ENCODE results near the gene GPR32.
"Not testable (repeated sequence)": the region's sequence is repeated elsewhere in the genome, so short reads cannot be mapped to it uniquely, and the experiment has no call there.

Gene GPR32

GRCh38 chr19:50780753-50781435 lies 10.6 kb downstream of the GPR32 start:
- no peak for DNase-seq (ENCODE audit: low read depth in 2 of 2)

GRCh38 chr19:50783848-50784152 lies 13.5 kb downstream of the GPR32 start:
- DNase-seq (ENCODE audit: low read depth in 2 of 2) = not testable (repeated sequence)

- no peak for DNase-seq (ENCODE audit: low read depth in 2 of 2)
Observed at GRCh38 chr19:50784710-50785109, 14.4 kb downstream of the GPR32 start.

GRCh38 chr19:50785329-50785728 lies 15.1 kb downstream of the GPR32 start:
- no peak for DNase-seq (ENCODE audit: low read depth in 2 of 2)

GRCh38 chr19:50790396-50790795 lies 20.1 kb downstream of the GPR32 start, which contains the start of gene ACP4:
TSS of gene ACP4 (plus strand) at chr19:50790415. CDS start at chr19:50790415, 0 bp downstream.
- no peak for DNase-seq (ENCODE audit: low read depth in 2 of 2)

GRCh38 chr19:50790922-50791467 lies 20.7 kb downstream of the GPR32 start:
- DNase-seq (ENCODE audit: low read depth in 2 of 2) = no peak

- DNase-seq (ENCODE audit: low read depth in 2 of 2) = no peak
Observed at GRCh38 chr19:50791594-50792271, 21.5 kb downstream of the GPR32 start.

GRCh38 chr19:50792272-50793250 lies 22.3 kb downstream of the GPR32 start:
- no peak for DNase-seq (ENCODE audit: low read depth in 2 of 2)

- DNase-seq (ENCODE audit: low read depth in 2 of 2) = no peak
Observed at GRCh38 chr19:50793558-50794065, 23.3 kb downstream of the GPR32 start.

- no peak for DNase-seq (ENCODE audit: low read depth in 2 of 2)
Observed at GRCh38 chr19:50794074-50794875, 24.0 kb downstream of the GPR32 start.

GRCh38 chr19:50794876-50795663 lies 24.8 kb downstream of the GPR32 start:
- peak; percentile 31 to 48 for DNase-seq (ENCODE audit: low read depth in 2 of 2)

GRCh38 chr19:50795664-50796073 lies 25.4 kb downstream of the GPR32 start:
- no peak for DNase-seq (ENCODE audit: low read depth in 2 of 2)

GRCh38 chr19:50796128-50796633 lies 25.9 kb downstream of the GPR32 start:
- DNase-seq (ENCODE audit: low read depth in 2 of 2) = no peak

- DNase-seq (ENCODE audit: low read depth in 2 of 2) = no peak
Observed at GRCh38 chr19:50796634-50797428, 26.6 kb downstream of the GPR32 start.

GRCh38 chr19:50797429-50797780 lies 27.1 kb downstream of the GPR32 start:
- no peak for DNase-seq (ENCODE audit: low read depth in 2 of 2)

GRCh38 chr19:50797781-50798658 lies 27.8 kb downstream of the GPR32 start:
- DNase-seq (ENCODE audit: low read depth in 2 of 2) = no peak

- no peak for DNase-seq (ENCODE audit: low read depth in 2 of 2)
Observed at GRCh38 chr19:50798659-50799546, 28.6 kb downstream of the GPR32 start.
